COLO668 (cell line): Measurements from ENCODE around the gene LARGE1.

Experiments
- DNase-seq: peaks from one replicate; lab custom pipeline; 2025; ENCODE audit not compliant: unreplicated experiment; lab: John Stamatoyannopoulos, UW

The LARGE1 gene

DNA sequence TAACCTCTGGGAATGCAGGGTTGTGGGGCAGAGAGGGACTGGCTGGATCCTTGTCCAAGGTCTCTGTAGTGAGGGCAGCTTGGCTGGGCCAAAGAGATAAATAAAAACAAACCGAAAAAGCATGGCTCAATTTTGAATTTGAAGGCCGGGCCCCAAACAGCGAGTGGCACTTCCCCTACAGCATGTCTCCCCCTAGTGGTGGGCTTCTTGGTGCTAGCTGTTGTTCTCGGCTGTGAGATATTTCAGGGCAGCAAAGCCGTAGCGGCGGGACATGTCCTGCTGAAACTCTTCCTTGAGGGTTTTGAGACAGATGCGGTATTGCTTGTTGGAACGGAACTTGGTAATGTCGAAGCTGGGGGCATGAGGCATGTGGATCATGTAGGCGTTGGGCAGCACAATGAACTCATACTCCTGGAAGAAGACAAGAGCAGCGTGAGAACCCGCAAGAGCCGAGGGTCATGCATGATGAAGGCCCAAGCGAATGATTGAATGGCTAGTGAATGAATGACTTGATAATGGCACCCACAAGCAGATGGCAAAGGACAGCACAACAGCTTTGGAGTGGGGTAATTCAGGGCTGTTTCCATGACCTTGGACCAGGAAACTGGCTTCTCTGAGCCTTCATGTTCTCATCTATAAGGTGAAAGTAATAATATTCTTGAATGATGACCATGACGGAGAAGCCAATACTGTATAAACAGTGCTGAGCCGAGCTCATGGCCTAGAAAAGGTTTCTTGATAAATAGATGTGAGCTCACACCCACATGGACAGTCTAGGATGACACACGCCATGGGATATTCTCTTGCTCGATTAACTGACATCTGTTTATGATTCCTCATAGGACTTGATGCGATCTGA is 645.8 kb downstream of the LARGE1 start:
- peak; percentile 12 for DNase-seq

DNA sequence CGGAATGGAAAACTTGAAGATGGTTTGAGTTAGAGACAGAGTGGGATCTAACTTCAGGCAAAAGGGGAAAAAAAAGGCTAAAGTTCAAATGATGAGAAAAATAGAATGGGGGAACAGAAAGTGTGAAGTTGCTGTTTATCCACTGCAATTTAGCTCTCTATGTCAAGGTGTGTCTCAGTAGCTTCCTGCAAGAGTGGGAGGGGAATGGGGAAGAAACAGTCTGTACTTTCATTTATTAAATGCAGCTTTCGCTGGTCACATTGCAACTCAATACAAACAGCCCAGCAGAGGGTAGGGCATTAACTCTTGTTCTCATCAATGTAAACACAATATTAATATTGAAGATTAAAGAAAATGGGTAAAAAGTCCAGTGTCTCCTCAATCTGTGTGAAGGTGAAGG is 647.4 kb downstream of the LARGE1 start:
- no peak for DNase-seq

DNA sequence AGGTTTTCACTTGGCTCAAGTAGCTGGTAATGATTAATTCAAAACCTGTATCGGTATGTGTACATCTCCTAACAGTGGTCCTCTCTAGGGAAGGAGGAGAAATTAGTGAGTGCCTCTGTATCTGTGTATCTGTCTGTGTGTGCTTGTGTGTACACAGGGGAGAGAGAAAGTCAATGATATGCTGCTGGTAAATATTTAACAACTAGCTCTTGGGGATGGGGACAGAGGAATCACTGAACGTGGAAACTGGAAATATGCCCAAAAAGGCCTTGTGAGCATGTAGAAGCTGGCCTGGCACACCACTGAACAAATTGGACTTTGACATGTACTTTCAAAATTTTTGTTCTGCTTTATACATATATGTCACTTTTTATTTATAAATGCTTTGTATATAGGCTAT is 648.1 kb downstream of the LARGE1 start:
- DNase-seq = no peak

DNA sequence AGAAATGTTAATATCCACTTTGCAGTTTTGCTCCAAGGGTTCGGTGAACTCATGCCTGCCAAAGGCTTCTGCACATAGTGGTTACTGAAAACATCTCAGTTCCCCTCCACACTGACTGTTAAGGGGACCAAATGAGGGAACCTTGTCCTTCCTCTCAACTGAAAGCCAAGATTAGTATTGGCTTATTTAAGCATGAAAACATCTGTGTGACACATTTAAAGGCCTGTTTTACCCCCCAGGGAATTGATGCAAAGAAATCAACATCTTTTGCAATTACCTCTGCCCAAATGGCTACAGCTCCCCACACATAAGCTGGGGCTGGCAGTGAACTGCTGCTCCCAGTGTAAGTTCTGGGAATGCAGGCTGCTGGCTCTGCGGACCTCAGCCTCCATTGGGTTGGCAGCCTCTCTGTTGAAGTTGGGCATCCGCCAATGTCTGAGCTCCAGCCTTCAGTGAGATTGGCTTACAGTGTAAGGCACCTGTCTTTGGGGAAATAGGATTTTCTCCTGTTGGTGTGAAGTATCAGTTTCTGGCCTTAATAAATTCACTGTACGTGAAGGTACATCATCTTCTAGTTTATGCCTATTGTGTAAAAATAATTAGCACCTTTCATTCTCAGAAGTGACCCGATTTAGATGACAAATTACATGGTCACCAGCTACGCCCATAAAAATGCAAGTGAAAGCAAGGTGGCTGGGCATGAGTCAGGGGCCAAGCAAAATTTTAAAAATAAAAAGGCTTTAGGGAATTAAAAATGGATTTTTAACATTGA is 648.7 kb downstream of the LARGE1 start:
- no peak for DNase-seq

DNA sequence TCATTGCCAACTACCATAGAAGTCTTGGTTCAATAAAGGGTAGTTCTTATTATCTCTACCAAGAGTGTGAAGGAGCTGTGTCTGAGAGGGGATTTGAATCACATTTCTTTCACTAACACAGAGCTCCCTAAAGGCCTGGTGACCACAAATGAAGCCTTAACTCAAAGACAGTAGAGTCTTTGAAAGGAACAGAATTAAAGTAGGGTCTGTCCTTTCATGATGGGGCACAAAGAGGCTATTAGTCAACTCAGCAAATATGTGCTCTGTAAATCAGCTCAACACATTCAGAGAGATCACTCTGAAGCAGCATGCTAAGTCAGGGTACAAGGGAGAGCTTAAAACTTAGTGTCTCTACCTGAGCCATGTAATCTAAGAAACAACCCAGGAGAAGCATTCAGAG is 649.7 kb downstream of the LARGE1 start:
- no peak for DNase-seq

DNA sequence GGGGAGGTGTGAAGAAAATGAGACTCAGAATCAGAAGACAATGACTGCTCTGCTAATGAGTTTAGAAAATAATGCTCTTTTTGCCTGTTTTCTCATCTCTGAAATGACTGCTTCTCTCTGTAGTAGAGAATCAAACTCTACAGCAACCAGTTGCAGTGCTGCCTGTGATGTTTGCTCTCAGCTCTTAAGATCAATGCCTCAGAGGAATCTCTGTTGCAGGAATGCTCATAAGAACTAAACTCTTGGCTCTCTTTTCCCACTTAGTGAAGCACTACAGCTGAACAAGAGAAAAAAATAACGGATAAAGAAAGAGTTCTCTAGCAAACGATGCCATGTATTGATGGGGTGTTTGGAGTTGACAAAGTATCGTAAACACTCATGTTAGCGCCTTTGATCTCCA is 658.6 kb downstream of the LARGE1 start:
- DNase-seq = no peak

DNA sequence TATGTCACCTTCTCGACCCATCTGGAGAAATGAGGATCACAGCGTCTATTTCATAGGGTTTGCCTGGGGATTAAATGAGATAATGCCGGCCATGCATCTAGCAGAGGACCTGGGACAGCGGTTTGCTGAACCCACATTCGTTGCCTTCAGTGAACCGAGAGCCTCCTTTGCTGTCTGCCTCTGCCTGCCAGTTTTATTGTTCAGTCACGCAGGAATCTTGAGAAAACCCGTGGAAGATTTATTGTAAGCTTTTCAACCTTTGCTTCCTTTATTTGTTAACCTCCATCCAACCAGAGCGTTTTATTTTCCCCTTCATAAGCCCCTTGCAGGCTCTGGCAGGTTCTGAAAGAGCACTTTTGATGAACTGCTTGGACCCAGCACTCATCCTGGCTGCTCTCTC is 659.8 kb downstream of the LARGE1 start:
- DNase-seq = no peak

DNA sequence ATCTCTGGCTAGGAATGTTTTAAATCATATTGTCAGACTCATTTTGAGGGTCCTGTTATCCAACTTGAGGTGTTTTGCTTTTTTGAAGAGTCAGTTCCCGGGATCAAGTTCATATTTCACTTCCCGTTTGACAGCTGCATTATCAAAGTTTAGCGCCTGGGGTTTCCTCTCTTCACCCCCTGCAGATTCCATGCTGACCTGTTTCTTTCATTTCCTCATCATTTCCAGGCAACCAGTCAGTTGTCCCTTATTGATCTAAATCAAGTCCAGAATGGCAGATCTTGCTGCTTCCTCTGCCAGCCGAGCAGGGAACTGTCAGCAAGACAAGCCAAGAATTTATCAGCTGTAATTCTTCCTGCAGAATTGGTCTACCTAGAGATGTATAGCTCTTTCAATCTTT is 664.5 kb downstream of the LARGE1 start:
- no peak for DNase-seq

DNA sequence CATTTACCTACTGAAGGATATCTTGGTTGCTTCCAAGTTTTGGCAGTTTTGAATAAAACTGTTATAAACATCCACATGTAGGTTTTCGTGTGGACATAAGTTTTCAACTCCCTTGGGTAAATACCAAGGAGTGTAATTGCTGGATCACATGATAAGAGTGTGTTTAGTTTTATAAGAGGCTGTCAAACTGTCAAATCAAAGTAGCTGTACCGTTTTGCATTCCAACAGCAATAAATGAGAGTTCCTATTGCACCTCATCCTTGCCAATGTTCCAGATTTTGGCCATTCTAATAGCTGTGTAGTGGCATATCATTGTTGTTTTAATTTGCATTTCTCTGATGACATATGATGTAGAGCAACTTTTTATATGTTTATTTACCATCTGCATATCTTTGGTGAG is 671.3 kb downstream of the LARGE1 start:
- no peak for DNase-seq

DNA sequence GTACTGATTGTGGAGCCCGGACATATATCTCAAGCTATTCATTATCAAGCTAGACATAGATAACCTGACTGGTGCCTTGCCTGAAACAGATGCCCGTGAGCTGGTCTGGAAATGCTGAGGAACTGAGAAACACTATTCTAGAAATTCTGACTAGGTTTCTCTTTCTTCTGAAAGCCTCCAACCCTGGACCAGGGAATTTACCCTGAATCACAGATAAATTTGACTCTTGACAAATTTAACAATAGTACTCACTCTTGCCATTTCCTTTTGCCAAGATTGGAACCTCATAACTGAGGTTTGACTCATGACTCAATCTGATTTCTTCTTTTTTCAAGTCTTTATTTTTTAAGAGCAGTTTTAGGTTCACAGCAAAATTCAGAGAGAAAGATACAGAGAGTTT is 672.5 kb downstream of the LARGE1 start:
- no peak for DNase-seq

DNA sequence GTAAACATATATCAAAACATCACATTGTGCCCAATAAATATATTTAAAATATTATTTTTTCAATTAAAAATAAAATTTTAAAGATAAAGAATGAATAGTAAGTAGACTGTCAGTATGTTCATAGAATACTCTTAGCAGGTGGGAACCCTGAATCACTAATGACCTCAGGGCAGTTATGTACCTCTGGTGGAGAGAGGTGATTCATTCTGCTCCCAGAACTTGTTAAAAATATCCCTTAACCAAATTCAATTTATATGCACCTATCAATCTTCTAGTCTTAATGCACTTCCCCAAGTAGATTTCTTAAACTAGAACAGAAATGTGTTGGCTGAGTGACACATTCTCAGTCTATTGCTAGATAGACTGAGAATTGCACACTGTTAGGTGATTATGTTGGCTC is 678.2 kb downstream of the LARGE1 start:
- no peak for DNase-seq

DNA sequence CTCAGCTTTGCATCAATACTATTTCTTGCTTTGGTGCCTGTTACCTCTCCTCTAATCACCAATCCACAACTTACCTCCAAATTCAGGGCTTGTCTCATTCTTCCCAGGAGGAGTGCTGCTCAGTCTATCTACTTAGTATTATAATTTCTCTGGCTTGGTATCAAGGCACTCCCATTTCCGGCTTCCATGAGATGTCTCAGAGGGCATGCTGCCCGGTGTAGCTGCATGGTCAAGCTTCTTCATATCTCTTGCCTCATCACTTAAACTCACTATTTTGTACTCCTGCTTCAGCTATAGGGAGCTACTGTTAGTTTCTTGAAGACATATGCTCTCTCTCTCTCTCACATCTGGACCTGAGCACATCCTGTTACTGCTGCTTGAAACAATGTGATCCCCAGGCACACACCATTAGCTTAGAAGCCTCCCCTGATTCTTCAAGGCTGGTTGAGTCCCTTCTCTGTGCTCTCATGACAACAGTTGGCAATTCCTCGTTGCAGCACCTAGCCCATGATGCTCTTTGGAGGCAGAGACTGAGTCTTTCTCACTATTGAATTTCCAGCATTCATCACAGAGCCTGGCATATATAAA is 679.3 kb downstream of the LARGE1 start:
- no peak for DNase-seq

DNA sequence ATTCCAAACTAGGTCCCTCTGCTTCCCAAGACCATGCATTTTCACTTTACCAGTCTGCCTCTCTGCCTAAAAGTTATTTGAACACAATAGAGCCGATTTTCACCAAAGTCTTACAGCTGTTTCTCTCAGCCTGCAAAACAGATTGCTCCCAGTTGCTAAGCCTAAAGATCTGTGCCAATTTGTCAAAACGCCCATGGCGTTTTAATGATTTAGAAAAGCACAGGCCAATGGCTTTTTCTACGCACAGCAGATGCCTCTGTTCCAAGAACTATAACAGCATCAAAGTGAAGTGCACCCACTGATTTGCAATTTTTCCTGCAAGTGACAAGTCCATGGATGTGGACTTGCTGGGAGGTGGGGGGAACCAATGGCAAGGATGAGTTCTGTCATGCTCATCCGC is 688.2 kb downstream of the LARGE1 start:
- no peak for DNase-seq

DNA sequence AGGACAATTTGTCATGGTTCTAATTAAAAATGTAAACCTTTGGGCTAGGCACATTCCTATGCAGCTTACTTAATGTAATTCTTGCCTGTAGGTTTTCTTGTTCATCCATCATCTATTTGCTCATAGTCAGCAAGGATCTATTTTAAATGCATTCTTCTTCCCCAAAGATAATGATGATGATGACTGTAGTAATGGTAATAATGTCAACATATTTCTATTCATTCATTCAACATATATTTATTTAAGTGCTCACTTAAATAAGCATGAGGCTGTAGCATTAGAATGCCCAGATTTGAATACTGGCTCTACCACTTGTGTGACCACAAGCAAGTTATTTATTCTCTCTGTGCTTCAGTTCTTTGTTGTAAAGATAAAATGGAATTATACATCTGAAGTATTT is 692.5 kb downstream of the LARGE1 start:
- no peak for DNase-seq

DNA sequence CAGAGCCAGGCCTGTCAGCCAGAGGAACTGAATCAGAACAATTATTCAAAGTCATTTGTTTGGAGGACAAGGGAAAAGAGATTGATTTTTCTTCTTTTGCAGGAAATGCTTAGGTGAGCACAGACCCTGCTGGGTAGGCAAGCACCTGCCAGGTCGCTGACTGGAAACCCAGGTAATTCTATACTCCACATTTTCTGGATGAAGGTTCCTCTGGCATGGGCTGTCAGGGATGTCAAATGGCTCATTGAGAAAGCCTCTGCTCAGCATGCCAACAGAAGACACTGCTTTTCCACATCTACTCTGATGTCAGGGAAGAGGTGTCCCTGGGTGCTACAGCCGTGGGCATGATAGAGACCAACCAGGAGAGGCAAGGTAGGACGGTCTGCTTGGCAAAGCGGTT is 695.4 kb downstream of the LARGE1 start:
- DNase-seq = no peak
